ENCODE data around the gene DZIP3. TPM values are rescaled to one million over a fixed set of nuclear protein-coding genes. Genes with fewer than 3 reads are reported as not detected.

Gene DZIP3
- polyA plus RNA-seq, 3 donors: 0.92 to 1.2 (median 1.1) TPM

- Histone ChIP-seq H3K79me2 (ENCODE audit: insufficient read depth, low read length) (no peaks in the 10 kb centered on the region), H3K27ac (ENCODE audit: low read depth in 1 of 2, low read length in 2 of 2) (no peak overlapping the region), H3K4me2 (replicated peaks; ENCODE audit: extremely low read depth, low read length, poor library complexity, severe bottlenecking) (no peak overlapping the region), H2AFZ (ENCODE audit: insufficient read depth, low read depth, low read length, poor library complexity, severe bottlenecking) (no peak overlapping the region), H3K27me3 (ENCODE audit: control insufficient read depth in 2 of 2, insufficient read depth in 2 of 2, low read length in 2 of 2) (no peaks in the 10 kb centered on the region), H3K4me1 (ENCODE audit: control insufficient read depth in 1 of 2, insufficient read depth in 2 of 2, low read length in 2 of 2) (no peaks in the 10 kb centered on the region), H4K20me1 (ENCODE audit: insufficient read depth, low read length) (no peaks in the 10 kb centered on the region), H3K9me3 (replicated peaks in 1 of 2; ENCODE audit: control insufficient read depth in 1 of 2, insufficient read depth in 1 of 2, low read length in 2 of 2) (no peaks in the 10 kb centered on the region), H3K36me3 (replicated peaks in 1 of 2; ENCODE audit: control insufficient read depth in 1 of 2, insufficient read depth in 2 of 2, low read length in 2 of 2) (no peaks in the 10 kb centered on the region), H3K9ac (ENCODE audit: insufficient read depth, low read length, poor library complexity, severe bottlenecking) (no peak overlapping the region), H3K4me3 (replicated peaks in 1 of 3; ENCODE audit: low read depth in 2 of 3, low read length in 3 of 3) (no peak overlapping the region)
- H3K36me3 Mint-ChIP-seq: peaks cover 0 to 1% of the 10 kb centered on the region in 2 donors
- no peak for TF ChIP-seq CTCF (IDR thresholded peaks at IDR 0.05)
- no peak overlapping the region for H3K4me3 Mint-ChIP-seq
- intact Hi-C loops (cut with micrococcal nuclease): no loop called here
- H3K9me3 Mint-ChIP-seq: peaks cover 0 to 8% (median 2%) of the 10 kb centered on the region in 7 donors
- peaks cover 0 to 2% (median 0%) of the 10 kb centered on the region in 3 donors for H3K27me3 Mint-ChIP-seq (ENCODE audit: low read depth in 3 of 3)
- H3K27ac Mint-ChIP-seq: no peak overlapping the region
- WGBS (ENCODE audit: insufficient coverage): 100% methylated on average over 1 of the region's 4 CpGs
- H3K4me1 Mint-ChIP-seq: peaks cover 12% of the 10 kb centered on the region
- no peak for DNase-seq
Observed at GRCh38 chr3:108605491-108605890, 16.0 kb downstream of the DZIP3 start.

- intact Hi-C loops (cut with micrococcal nuclease): no loop called here
- no peaks in the 10 kb centered on the region for H3K9me3 ChIP-seq (replicated peaks in 1 of 2; ENCODE audit: control insufficient read depth in 1 of 2, insufficient read depth in 1 of 2, low read length in 2 of 2)
- TF ChIP-seq CTCF (IDR thresholded peaks at IDR 0.05): no peak
- H3K4me2 ChIP-seq (replicated peaks; ENCODE audit: extremely low read depth, low read length, poor library complexity, severe bottlenecking): no peak overlapping the region
- no CpG with 5 or more reads among the region's 4 CpGs for WGBS (ENCODE audit: insufficient coverage)
- Mint-ChIP-seq H3K4me1 (peaks cover 5% of the 10 kb centered on the region), H3K36me3 (peaks cover 0 to 1% of the 10 kb centered on the region in 2 donors), H3K9me3 (no peaks in the 10 kb centered on the region), H3K4me3 (no peak overlapping the region), H3K27ac (no peak overlapping the region), H3K27me3 (ENCODE audit: low read depth in 3 of 3) (peaks cover 0 to 2% (median 0%) of the 10 kb centered on the region in 3 donors)
- no peak overlapping the region for H3K4me3 ChIP-seq (replicated peaks in 1 of 3; ENCODE audit: low read depth in 2 of 3, low read length in 3 of 3)
- no peaks in the 10 kb centered on the region for H3K36me3 ChIP-seq (replicated peaks in 1 of 2; ENCODE audit: control insufficient read depth in 1 of 2, insufficient read depth in 2 of 2, low read length in 2 of 2)
- no peak overlapping the region for H3K9ac ChIP-seq (ENCODE audit: insufficient read depth, low read length, poor library complexity, severe bottlenecking)
- no peaks in the 10 kb centered on the region for H4K20me1 ChIP-seq (ENCODE audit: insufficient read depth, low read length)
- H3K27me3 ChIP-seq (ENCODE audit: control insufficient read depth in 2 of 2, insufficient read depth in 2 of 2, low read length in 2 of 2): no peaks in the 10 kb centered on the region
- H3K27ac ChIP-seq (ENCODE audit: low read depth in 1 of 2, low read length in 2 of 2): no peak overlapping the region
- no peak for DNase-seq
- no peak overlapping the region for H2AFZ ChIP-seq (ENCODE audit: insufficient read depth, low read depth, low read length, poor library complexity, severe bottlenecking)
- no peaks in the 10 kb centered on the region for H3K4me1 ChIP-seq (ENCODE audit: control insufficient read depth in 1 of 2, insufficient read depth in 2 of 2, low read length in 2 of 2)
- H3K79me2 ChIP-seq (ENCODE audit: insufficient read depth, low read length): no peaks in the 10 kb centered on the region
Observed at GRCh38 chr3:108608750-108609149, 19.2 kb downstream of the DZIP3 start.

Measured in CD14-positive monocyte (primary cell).